WTC11 (cell line): ENCODE results near the gene DAAM2. TPM values are rescaled to one million over a fixed set of nuclear protein-coding genes. Genes with fewer than 3 reads are reported as not detected.

Source experiments
- ATAC-seq: fragments of 200-7000 bp; cut with Tn5 transposase; 2 replicates; pipeline ENCODE4 v1.10.0; 2021; ENCODE audit warnings: mild to moderate bottlenecking, moderate library complexity
- CTCF ChIA-PET: fragments of 300-600 bp; sonication (Branson Sonifier 250); formaldehyde crosslinking; loops from one replicate; lab custom pipeline; 2021; ENCODE audit warnings: antibody characterized with exemption; lab: Charles Lee
- POLR2A ChIA-PET: fragments of 350-600 bp; sonication (Branson Sonifier 250); formaldehyde crosslinking; loops from one replicate; lab custom pipeline; 2021; ENCODE audit warnings: antibody characterized with exemption; lab: Charles Lee
- DNase-seq: peaks from one replicate; pipeline ENCODE4 v3.0.0; 2021; ENCODE audit warnings: low spot score
- H3K27ac Mint-ChIP-seq: 2 replicates; pipeline ENCODE4 v1.8.0; 2021; ENCODE audit warnings: mixed read lengths
- H3K27me3 Mint-ChIP-seq: 2 replicates; pipeline ENCODE4 v1.8.0; 2021; ENCODE audit warnings: low read depth, mild to moderate bottlenecking, moderate library complexity, mixed read lengths
- H3K36me3 Mint-ChIP-seq: 2 replicates; pipeline ENCODE4 v1.8.0; 2021; ENCODE audit warnings: mixed read lengths
- H3K4me1 Mint-ChIP-seq: 2 replicates; pipeline ENCODE4 v1.8.0; 2022; ENCODE audit warnings: mixed read lengths
- H3K4me3 Mint-ChIP-seq: 2 replicates; pipeline ENCODE4 v1.8.0; 2021; ENCODE audit warnings: mild to moderate bottlenecking, moderate library complexity, mixed read lengths
- H3K9me3 Mint-ChIP-seq: 2 replicates; pipeline ENCODE4 v1.8.0; 2021; ENCODE audit warnings: mixed read lengths
- AR ChIP-seq: fragments of 250-450 bp; sonication (Bioruptor Pico); IDR thresholded peaks from 2 replicates; pipeline ENCODE4 v1.9.0; 2021; ENCODE audit warnings: mild to moderate bottlenecking
- ATF1 ChIP-seq: sonication (generic); formaldehyde crosslinking; IDR thresholded peaks from 2 replicates; pipeline ENCODE4 v1.8.1; 2023; ENCODE audit warnings: mild to moderate bottlenecking, moderate library complexity, missing genetic modification reagents
- ATF2 ChIP-seq: sonication (generic); formaldehyde crosslinking; IDR thresholded peaks from 2 replicates; pipeline ENCODE4 v1.8.1; 2022; ENCODE audit warnings: low read depth, missing genetic modification reagents, borderline replicate concordance
- CBFB ChIP-seq: sonication (generic); formaldehyde crosslinking; IDR thresholded peaks from 2 replicates; pipeline ENCODE4 v1.8.1; 2022; ENCODE audit warnings: mild to moderate bottlenecking, low read depth, missing genetic modification reagents
- E2F4 ChIP-seq: sonication (generic); formaldehyde crosslinking; IDR thresholded peaks from 2 replicates; pipeline ENCODE4 v1.8.1; 2022; ENCODE audit warnings: low read depth, mild to moderate bottlenecking, moderate library complexity, missing genetic modification reagents, borderline replicate concordance
- ETV6 ChIP-seq: sonication (generic); formaldehyde crosslinking; IDR thresholded peaks from 2 replicates; pipeline ENCODE4 v1.8.1; 2022; ENCODE audit warnings: mild to moderate bottlenecking, missing genetic modification reagents
- FOXJ3 ChIP-seq: sonication (generic); formaldehyde crosslinking; IDR thresholded peaks from 2 replicates; pipeline ENCODE4 v1.9.0; 2021; ENCODE audit warnings: missing genetic modification reagents, mild to moderate bottlenecking, borderline replicate concordance
- IRF2 ChIP-seq: sonication (generic); formaldehyde crosslinking; IDR thresholded peaks from 2 replicates; pipeline ENCODE4 v1.8.0; 2022; ENCODE audit warnings: low read depth, missing genetic modification reagents, borderline replicate concordance
- JUN ChIP-seq: sonication (generic); formaldehyde crosslinking; IDR thresholded peaks from 2 replicates; pipeline ENCODE4 v1.8.0; 2023; ENCODE audit warnings: mild to moderate bottlenecking, missing genetic modification reagents
- NFATC4 ChIP-seq: fragments of 250-450 bp; sonication (Bioruptor Pico); IDR thresholded peaks from 2 replicates; pipeline ENCODE4 v1.9.0; 2021; ENCODE audit warnings: mild to moderate bottlenecking
- NFE2L1 ChIP-seq: sonication (generic); formaldehyde crosslinking; IDR thresholded peaks from 2 replicates; pipeline ENCODE4 v1.8.1; 2023; ENCODE audit warnings: missing genetic modification reagents
- NR1H2 ChIP-seq: sonication (generic); formaldehyde crosslinking; IDR thresholded peaks from 2 replicates; pipeline ENCODE4 v1.9.0; 2021; ENCODE audit warnings: mild to moderate bottlenecking, moderate library complexity, missing genetic modification reagents
- NR2C2 ChIP-seq: sonication (generic); formaldehyde crosslinking; IDR thresholded peaks from 2 replicates; pipeline ENCODE4 v1.8.0; 2022; ENCODE audit warnings: mild to moderate bottlenecking, missing genetic modification reagents
- PRRX2 ChIP-seq: fragments of 250-450 bp; sonication (Bioruptor Pico); IDR thresholded peaks from 2 replicates; pipeline ENCODE4 v1.8.0; 2021; ENCODE audit warnings: mild to moderate bottlenecking
- RORB ChIP-seq: fragments of 250-450 bp; sonication (Bioruptor Pico); IDR thresholded peaks from 2 replicates; pipeline ENCODE4 v1.9.0; 2021; ENCODE audit warnings: mild to moderate bottlenecking
- SMAD4 ChIP-seq: sonication (generic); formaldehyde crosslinking; IDR thresholded peaks from 2 replicates; pipeline ENCODE4 v1.8.0; 2022; ENCODE audit warnings: mild to moderate bottlenecking, missing genetic modification reagents
- ZBTB21 ChIP-seq: sonication (generic); formaldehyde crosslinking; IDR thresholded peaks from 2 replicates; pipeline ENCODE4 v1.8.1; 2023; ENCODE audit warnings: mild to moderate bottlenecking, missing genetic modification reagents, borderline replicate concordance
- ZNF219 ChIP-seq: sonication (generic); formaldehyde crosslinking; IDR thresholded peaks from 2 replicates; pipeline ENCODE4 v1.8.0; 2023; ENCODE audit warnings: missing genetic modification reagents, mild to moderate bottlenecking, borderline replicate concordance
- ZNF281 ChIP-seq: sonication (generic); formaldehyde crosslinking; IDR thresholded peaks from 2 replicates; pipeline ENCODE4 v1.8.0; 2023; ENCODE audit warnings: mild to moderate bottlenecking, missing genetic modification reagents
- ZNF416 ChIP-seq: fragments of 250-450 bp; sonication (Bioruptor Pico); IDR thresholded peaks from 2 replicates; pipeline ENCODE4 v1.9.0; 2021; ENCODE audit warnings: mild to moderate bottlenecking, inconsistent platforms
- ZNF425 ChIP-seq: fragments of 250-450 bp; sonication (Bioruptor Pico); conservative IDR thresholded peaks from 2 replicates; pipeline ENCODE4 v1.9.0; 2021; ENCODE audit warnings: mild to moderate bottlenecking
- total RNA-seq: library from RNA; stranded (reverse); gene quantifications from 3 replicates; pipeline ENCODE4 v1.2.3, GENCODE V29; 2021

Gene DAAM2
- total RNA-seq, 1 experiment from 2014 or later: 2.0 TPM

GRCh38 chr6:39820553-39820952, 28.4 kb downstream of the DAAM2 start (continued):
- TF ChIP-seq E2F4 (CRISPR knock-in tag) (no peak), NFATC4 (CRISPR knock-in tag) (no peak), NR2C2 (no peak), NFE2L1 (no peak)

- H3K36me3 Mint-ChIP-seq: no peaks in the 10 kb centered on the region
- peaks cover 38% of the 10 kb centered on the region for H3K4me1 Mint-ChIP-seq
- CTCF ChIA-PET: interaction anchor here (0.8 to 1.0 kb wide), 3 partner anchors 30 to 459 kb away, joined by 3 to 4 read pairs (median 3); no protein-coding TSS in a partner anchor
- peaks cover 16% of the 10 kb centered on the region for H3K27me3 Mint-ChIP-seq
- peak; percentile 12; the same call in 1 of the 2 replicates for ATAC-seq
- no peak overlapping the region for H3K27ac Mint-ChIP-seq
- TF ChIP-seq ZNF219 (CRISPR knock-in tag): no peak
- TF ChIP-seq ETV6 (CRISPR knock-in tag): no peak
- TF ChIP-seq ATF1 (CRISPR knock-in tag): no peak
- no peak for TF ChIP-seq AR
- TF ChIP-seq RORB (CRISPR knock-in tag): no peak
- TF ChIP-seq ATF2 (CRISPR knock-in tag): no peak
- no peak for TF ChIP-seq CBFB (CRISPR knock-in tag)
- TF ChIP-seq ZNF416 (CRISPR knock-in tag): no peak
- TF ChIP-seq NR1H2 (CRISPR knock-in tag): no peak
- TF ChIP-seq NR2C2: no peak
- TF ChIP-seq ZNF281: no peak
- no peak for TF ChIP-seq SMAD4
- no peak for TF ChIP-seq PRRX2 (CRISPR knock-in tag)
- TF ChIP-seq ZNF425 (CRISPR knock-in tag): no peak
- no peak for TF ChIP-seq ZBTB21 (CRISPR knock-in tag)
- no peak for TF ChIP-seq JUN (CRISPR knock-in tag)
- no peak for TF ChIP-seq FOXJ3 (CRISPR knock-in tag)
- TF ChIP-seq IRF2: no peak
- TF ChIP-seq, all 79 proteins: peak for 0
- Mint-ChIP-seq H3K4me3 (no peak overlapping the region), H3K9me3 (no peaks in the 10 kb centered on the region)
- POLR2A ChIA-PET: interaction anchor here (0.6 kb wide), 1 partner anchor 60 kb away, joined by 3 read pairs; no protein-coding TSS in a partner anchor
- no peak for DNase-seq
Measured at GRCh38 chr6:39821046-39821740, 29.0 kb downstream of the DAAM2 start.
